IPS-18a (cell line): ENCODE data around the gene ADAT3.

Source experiments
- H3K27ac ChIP-seq: one replicate; pipeline ENCODE4 v1.5.1; 2013; ENCODE audit warnings: low read length
- H3K27me3 ChIP-seq: one replicate; pipeline ENCODE4 v1.6.1; 2013; ENCODE audit warnings: mild to moderate bottlenecking, low read length; ENCODE audit not compliant: control insufficient read depth, insufficient read depth
- H3K36me3 ChIP-seq: one replicate; pipeline ENCODE4 v1.6.1; 2013; ENCODE audit warnings: low read depth, low read length; ENCODE audit not compliant: control insufficient read depth
- H3K4me1 ChIP-seq: one replicate; pipeline ENCODE4 v1.6.1; 2013; ENCODE audit warnings: low read depth, low read length; ENCODE audit not compliant: control insufficient read depth
- H3K4me3 ChIP-seq: one replicate; pipeline ENCODE4 v1.5.1; 2013; ENCODE audit warnings: low read length
- H3K9ac ChIP-seq: one replicate; pipeline ENCODE4 v1.6.1; 2013; ENCODE audit warnings: mild to moderate bottlenecking, low read length, moderate library complexity
- H3K9me3 ChIP-seq: one replicate; pipeline ENCODE4 v1.6.1; 2013; ENCODE audit warnings: low read depth, low read length; ENCODE audit not compliant: control insufficient read depth

ADAT3 gene

DNA sequence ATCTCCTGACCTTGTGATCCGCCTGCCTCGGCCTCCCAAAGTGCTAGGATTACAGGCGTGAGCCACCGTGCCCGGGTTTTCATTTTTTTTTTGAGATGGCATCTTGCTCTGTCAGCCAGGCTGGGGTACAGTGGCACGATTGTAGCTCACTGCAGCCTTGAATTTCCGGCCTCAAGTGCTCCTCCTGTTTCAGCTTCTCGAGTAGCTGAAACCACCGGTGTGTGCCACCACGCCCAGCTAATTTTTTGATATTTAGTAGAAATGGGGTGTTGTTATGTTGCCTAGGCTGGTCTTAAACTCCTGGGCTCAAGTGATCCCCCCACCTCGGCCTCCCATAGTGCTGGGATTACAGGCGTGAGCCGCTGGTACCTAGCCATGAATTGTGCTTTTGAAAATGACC is 5.9 kb downstream of the ADAT3 start:
- Histone ChIP-seq H3K9ac (no peak overlapping the region), H3K4me3 (no peak overlapping the region), H3K9me3 (no peaks in the 10 kb centered on the region), H3K27me3 (no peaks in the 10 kb centered on the region), H3K36me3 (no peaks in the 10 kb centered on the region), H3K27ac (no peak overlapping the region), H3K4me1 (no peaks in the 10 kb centered on the region)

DNA sequence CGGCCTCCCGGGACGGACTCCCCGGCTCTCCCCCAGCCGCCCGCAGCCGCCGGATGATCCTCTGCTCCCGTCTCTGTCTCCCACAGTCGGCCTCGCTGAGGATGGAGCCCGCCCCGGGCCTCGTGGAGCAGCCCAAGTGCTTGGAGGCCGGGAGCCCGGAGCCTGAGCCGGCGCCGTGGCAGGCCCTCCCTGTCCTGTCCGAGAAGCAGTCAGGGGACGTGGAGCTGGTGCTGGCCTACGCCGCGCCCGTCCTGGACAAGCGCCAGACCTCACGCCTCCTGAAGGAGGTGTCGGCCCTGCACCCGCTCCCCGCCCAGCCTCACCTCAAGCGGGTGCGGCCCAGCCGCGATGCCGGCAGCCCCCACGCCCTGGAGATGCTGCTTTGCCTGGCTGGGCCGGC is 6.8 kb downstream of the ADAT3 start:
- Histone ChIP-seq H3K9me3 (no peaks in the 10 kb centered on the region), H3K27me3 (no peaks in the 10 kb centered on the region), H3K4me1 (no peaks in the 10 kb centered on the region), H3K9ac (no peak overlapping the region), H3K36me3 (no peaks in the 10 kb centered on the region), H3K4me3 (no peak overlapping the region), H3K27ac (no peak overlapping the region)

DNA sequence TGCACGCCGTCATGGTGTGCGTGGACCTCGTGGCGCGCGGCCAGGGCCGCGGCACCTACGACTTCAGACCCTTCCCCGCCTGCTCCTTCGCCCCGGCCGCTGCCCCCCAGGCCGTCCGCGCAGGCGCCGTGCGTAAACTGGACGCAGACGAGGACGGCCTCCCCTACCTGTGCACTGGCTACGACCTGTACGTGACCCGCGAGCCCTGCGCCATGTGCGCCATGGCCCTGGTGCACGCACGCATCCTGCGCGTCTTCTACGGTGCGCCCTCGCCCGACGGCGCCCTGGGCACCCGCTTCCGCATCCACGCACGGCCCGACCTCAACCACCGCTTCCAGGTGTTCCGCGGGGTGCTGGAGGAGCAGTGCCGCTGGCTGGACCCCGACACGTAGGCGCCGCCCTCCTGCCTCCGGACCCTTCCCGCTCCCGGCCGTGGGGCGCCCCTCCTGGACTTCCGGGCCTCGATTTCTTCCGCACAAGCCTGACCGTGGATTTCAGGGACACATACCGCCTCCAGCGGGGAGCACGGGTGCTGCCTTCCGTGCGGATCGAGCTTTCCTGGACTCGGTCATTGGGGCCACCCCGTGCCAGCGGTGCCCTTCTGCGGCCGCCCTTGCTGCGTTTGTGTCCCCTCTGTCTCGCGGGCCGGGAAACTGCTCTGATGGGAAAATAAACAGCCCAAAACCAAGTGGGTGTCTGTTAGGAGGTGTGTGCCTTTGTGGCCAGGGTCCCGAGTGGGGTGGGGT is 7.7 kb downstream of the ADAT3 start:
- Histone ChIP-seq H3K36me3 (peaks cover 6% of the 10 kb centered on the region), H3K4me1 (no peaks in the 10 kb centered on the region)

DNA sequence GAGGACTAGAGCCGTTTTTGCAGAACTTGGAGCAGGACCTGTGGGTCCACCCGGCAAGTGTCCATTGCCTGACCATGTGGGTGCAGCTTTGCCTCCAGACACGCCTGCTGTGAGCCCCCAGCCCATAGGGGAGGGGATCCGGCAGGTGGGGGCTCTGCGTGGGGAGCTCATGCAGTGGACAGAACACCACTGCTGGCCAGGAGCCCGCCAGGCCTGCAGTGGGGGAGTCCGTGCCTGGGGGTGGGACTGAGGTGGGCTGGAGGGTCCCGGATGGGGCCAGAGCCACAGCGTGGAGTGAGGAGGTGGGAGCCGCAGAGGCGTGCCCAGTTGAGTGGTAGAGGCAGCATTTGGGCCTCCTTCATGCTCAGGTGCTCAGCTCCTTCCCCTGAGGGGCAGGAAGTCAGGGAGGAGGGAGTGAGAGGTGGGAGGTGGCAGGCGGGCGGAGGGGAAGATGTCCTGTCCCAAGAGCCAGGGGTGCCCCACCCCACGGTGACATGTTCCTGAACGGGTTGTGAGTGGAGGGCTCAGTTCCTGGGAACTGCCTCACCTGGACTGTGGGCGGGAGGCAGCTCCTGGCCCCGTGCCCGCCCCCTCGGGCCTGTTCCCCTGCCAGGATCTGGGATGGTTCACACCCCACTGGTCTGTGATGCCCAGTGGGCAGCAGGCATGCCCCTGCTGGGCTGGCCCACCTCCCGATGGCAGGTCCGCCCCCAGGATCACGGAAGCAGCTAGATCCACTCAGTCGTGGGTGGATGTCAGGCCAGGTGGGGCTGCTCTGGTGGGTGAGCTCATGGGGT is 8.8 kb downstream of the ADAT3 start:
- H3K27ac ChIP-seq = no peak overlapping the region

More for the DNA sequence above, 7.7 kb downstream of the ADAT3 start:
- Histone ChIP-seq H3K27ac (no peak overlapping the region), H3K9ac (no peak overlapping the region), H3K27me3 (no peaks in the 10 kb centered on the region), H3K9me3 (no peaks in the 10 kb centered on the region), H3K4me3 (no peak overlapping the region)

DNA sequence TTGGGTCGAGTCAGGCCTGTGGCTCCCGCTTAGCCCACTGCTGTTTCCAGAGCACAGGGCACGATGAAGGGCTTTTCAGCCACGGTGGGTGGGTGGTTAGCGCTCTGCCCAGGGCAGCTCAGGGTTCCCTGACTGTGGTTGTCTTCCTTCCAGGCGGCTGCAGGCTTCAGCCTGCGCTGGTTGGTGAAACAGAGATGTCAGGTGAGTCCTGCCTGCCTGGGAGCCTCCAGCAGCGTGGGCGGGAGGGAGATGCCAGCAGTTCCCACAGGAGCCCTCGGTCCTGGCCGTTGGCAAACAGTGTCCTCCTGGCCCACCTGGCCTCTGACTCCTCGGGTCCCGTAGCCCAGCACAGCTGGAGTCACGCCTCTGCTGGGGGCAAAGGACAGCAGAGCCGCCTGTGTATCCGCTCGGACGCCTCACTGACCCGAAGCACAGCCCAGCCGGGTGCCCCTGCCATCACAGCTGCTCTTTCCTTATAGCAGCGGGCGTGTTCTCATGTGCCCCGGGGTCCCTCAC is 9.7 kb downstream of the ADAT3 start:
- Histone ChIP-seq H3K4me1 (no peaks in the 10 kb centered on the region), H3K36me3 (peaks cover 15% of the 10 kb centered on the region), H3K27ac (no peak overlapping the region), H3K4me3 (no peak overlapping the region), H3K9me3 (no peaks in the 10 kb centered on the region), H3K27me3 (no peaks in the 10 kb centered on the region), H3K9ac (no peak overlapping the region)

More for the DNA sequence above, 8.8 kb downstream of the ADAT3 start:
- Histone ChIP-seq H3K4me1 (no peaks in the 10 kb centered on the region), H3K36me3 (peaks cover 12% of the 10 kb centered on the region), H3K4me3 (no peak overlapping the region), H3K9me3 (no peaks in the 10 kb centered on the region), H3K27me3 (no peaks in the 10 kb centered on the region), H3K9ac (no peak overlapping the region)

DNA sequence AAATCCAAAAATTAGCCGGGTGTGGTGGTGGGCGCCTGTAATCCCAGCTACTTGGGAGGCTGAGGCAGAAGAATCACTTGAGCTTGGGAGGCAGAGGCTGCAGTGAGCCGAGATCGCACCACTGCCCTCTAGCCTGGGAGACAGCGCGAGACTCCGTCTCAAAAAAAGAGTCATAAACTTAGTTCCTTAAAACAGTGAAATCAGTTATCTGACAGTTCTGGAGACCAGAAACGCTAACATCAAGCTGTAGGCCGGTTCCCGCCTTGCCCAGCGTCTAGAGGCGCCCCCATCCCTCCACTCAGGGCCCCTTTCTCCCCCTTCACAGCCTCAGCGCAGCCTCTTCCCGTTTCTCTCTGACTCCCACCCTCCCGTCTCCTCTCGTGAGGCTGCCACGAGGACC is 11.9 kb downstream of the ADAT3 start:
- Histone ChIP-seq H3K4me1 (no peaks in the 10 kb centered on the region), H3K27me3 (no peaks in the 10 kb centered on the region), H3K9ac (no peak overlapping the region), H3K9me3 (no peaks in the 10 kb centered on the region), H3K4me3 (no peak overlapping the region), H3K27ac (no peak overlapping the region), H3K36me3 (peaks cover 30% of the 10 kb centered on the region)

DNA sequence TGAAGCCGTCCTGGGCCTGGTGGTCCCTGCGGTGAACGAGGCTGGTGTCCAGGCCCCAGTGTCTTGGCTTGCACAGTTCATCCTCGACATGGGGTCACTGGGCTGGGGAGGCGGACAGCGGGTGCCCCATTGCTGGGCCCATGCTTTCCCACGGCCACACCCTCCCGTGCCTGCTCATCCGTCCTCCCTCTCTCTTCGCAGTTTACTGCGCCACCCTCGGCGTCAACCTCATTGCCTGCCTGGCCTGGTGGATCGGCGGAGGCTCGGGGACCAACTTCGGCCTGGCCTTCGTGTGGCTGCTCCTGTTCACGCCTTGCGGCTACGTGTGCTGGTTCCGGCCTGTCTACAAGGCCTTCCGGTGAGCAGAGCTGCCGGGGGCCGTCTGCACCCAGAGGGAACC is 12.7 kb downstream of the ADAT3 start:
- no peaks in the 10 kb centered on the region for H3K27me3 ChIP-seq
- H3K9me3 ChIP-seq = no peaks in the 10 kb centered on the region
- H3K4me1 ChIP-seq = no peaks in the 10 kb centered on the region
- peaks cover 36% of the 10 kb centered on the region for H3K36me3 ChIP-seq
- no peak overlapping the region for H3K4me3 ChIP-seq
- H3K9ac ChIP-seq = no peak overlapping the region
- H3K27ac ChIP-seq = no peak overlapping the region

DNA sequence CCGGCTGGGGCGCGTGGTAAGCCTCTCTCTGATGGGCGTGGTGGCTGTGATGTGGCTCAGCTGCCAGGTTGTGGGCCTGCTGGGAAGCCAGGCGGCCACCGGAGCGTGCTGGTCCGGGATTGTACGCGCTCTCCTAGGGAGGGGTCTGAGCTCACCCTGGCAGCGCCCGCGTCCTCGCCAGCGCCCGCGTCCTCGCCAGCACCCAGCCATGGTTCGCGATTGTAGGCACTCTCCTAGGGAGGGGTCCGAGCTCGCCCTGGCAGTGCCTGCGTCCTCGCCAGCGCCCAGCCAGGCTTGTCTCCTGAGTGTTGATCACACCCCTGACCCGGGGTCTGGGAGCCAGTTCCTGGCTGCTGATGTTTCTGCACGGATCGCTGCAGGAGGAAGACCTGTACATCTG is 13.8 kb downstream of the ADAT3 start:
- H3K36me3 ChIP-seq = peaks cover 40% of the 10 kb centered on the region
- H3K9me3 ChIP-seq = no peaks in the 10 kb centered on the region
- no peak overlapping the region for H3K4me3 ChIP-seq
- no peaks in the 10 kb centered on the region for H3K4me1 ChIP-seq
- no peak overlapping the region for H3K9ac ChIP-seq
- H3K27me3 ChIP-seq = no peaks in the 10 kb centered on the region
- H3K27ac ChIP-seq = no peak overlapping the region

DNA sequence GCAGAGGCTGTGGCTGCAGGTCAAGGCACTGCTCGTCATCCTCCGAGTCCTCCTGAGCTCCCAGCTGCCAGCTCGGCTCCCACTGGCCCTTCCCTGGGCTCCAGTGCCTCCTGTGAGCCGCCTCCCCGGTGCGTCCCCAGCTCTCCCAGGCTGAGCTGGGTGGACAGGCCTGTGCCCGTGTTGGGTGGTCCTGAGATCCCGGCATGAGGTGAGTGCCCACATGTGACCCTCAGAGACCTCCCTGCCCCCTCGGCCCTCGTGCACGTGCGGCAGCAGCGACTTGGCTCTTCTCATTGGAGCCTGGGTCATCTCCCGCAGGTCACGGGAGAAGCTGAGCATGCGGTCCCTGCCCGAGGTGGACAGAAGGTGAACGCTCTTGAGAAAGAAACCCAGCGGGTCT is 15.4 kb downstream of the ADAT3 start:
- peaks cover 40% of the 10 kb centered on the region for H3K36me3 ChIP-seq
- no peaks in the 10 kb centered on the region for H3K27me3 ChIP-seq
- H3K9me3 ChIP-seq = no peaks in the 10 kb centered on the region
- no peak overlapping the region for H3K9ac ChIP-seq
- no peak overlapping the region for H3K4me3 ChIP-seq
- no peak overlapping the region for H3K27ac ChIP-seq
- H3K4me1 ChIP-seq = no peaks in the 10 kb centered on the region

DNA sequence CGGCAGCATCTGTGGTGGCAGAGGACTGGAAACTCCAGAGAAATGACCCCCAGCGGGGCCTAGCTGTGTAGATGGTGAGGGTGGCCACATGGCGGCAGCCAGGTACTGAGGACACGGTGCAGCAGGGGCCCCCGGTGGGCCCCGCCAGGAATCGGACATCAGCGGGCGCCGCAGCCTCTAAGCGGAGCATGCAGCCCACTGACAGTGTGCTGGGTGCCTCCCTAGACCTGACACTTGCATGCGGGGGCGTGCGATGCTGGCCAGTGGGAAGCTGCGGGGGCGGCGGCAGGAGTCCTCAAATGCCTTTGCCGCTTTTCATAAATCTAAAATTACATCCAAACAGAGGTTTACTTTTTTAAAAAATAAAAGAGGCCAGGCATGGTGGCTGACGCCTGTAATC is 16.1 kb downstream of the ADAT3 start:
- Histone ChIP-seq H3K36me3 (peaks cover 40% of the 10 kb centered on the region), H3K4me3 (no peak overlapping the region), H3K9me3 (no peaks in the 10 kb centered on the region), H3K4me1 (no peaks in the 10 kb centered on the region), H3K27ac (no peak overlapping the region), H3K27me3 (no peaks in the 10 kb centered on the region), H3K9ac (no peak overlapping the region)

DNA sequence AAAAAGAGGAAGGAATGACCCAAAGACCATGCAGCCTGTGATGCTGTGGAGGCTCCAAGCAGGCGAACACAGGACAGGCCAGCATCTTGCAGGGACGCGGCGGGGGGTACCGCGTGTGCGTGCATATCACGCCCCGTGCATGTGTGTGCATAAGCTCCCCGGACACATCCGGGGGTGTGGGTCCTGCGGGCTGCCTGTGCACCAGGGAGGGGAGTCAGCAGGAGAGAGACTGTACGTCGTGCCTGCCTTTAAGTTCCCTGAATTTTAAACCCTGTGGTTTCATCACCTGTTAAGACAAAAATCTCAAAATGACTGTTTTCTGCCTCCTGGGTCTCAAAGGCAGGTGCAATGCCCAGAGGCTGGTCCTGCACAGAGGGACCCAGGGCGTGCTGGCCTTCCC is 16.6 kb downstream of the ADAT3 start:
- no peaks in the 10 kb centered on the region for H3K27me3 ChIP-seq
- no peak overlapping the region for H3K9ac ChIP-seq
- no peaks in the 10 kb centered on the region for H3K4me1 ChIP-seq
- no peak overlapping the region for H3K4me3 ChIP-seq
- no peak overlapping the region for H3K27ac ChIP-seq
- no peaks in the 10 kb centered on the region for H3K9me3 ChIP-seq
- H3K36me3 ChIP-seq = peaks cover 40% of the 10 kb centered on the region
